PC-3 (cell line): ENCODE measurements around the gene ZYX.

ENCODE experiments used
- CTCF ChIP-seq: fragments of 300-600 bp; sonication (generic); conservative IDR thresholded peaks from 2 replicates; pipeline ENCODE4 v1.5.1; 2017; ENCODE audit warnings: antibody characterized with exemption, low read depth, mild to moderate bottlenecking, low read length
- EZH2 ChIP-seq: fragments of 300-600 bp; sonication (generic); IDR thresholded peaks from one replicate; pipeline ENCODE4 v1.6.1; 2017; ENCODE audit warnings: antibody characterized with exemption, mild to moderate bottlenecking, low read length; ENCODE audit not compliant: unreplicated experiment

- TF ChIP-seq EZH2 (no peak), CTCF (peak; percentile 87)
These were observed 892 bp upstream of the ZYX start for GRCh38 chr7:143380260-143380645.
